Pancreas (tissue), 10 donors: ENCODE results near the gene CBLC. TPM values are rescaled to one million over a fixed set of nuclear protein-coding genes. Genes with fewer than 3 reads are reported as not detected.

Experiments
- ATAC-seq, 4 donors: fragments of 200-7000 bp; cut with Tn5 transposase; one replicate each; pipeline versions ENCODE4 v1.8.0 to v1.9.1; 2020; ENCODE audit warnings: mild to moderate bottlenecking in 4 of 4, moderate library complexity in 4 of 4
- DNase-seq, 6 donors: peaks; one replicate each; pipeline ENCODE4 v3.0.0-alpha.2; 2020
- FAIRE-seq: peaks from 2 replicates; lab custom pipeline; 2012; peaks lifted over from hg19 to GRCh38; lab: Jason Lieb, UNC
- H3K27ac ChIP-seq, 4 donors: fragments of 200-600 bp; sonication (generic); 1 replicate in 3 of 4; 2 replicates in 1 of 4; pipeline versions ENCODE4 v1.5.0 to v1.8.0; 2020
- H3K27me3 ChIP-seq, 4 donors: fragments of 200-600 bp; one replicate each; pipeline ENCODE4 v1.8.0; 2021
- H3K36me3 ChIP-seq, 3 donors: fragments of 200-600 bp; sonication (generic) in 1 of 3; one replicate each; pipeline versions ENCODE4 v1.5.0 to v1.8.0; 2020 to 2021
- H3K4me1 ChIP-seq, 3 donors: fragments of 200-600 bp; one replicate each; pipeline ENCODE4 v1.8.0; 2021
- H3K4me3 ChIP-seq, 4 donors: fragments of 200-600 bp; sonication (generic) in 2 of 4; one replicate each; pipeline versions ENCODE4 v1.5.0 to v1.8.0; 2020 to 2021
- H3K9me3 ChIP-seq, 4 donors: fragments of 200-600 bp; one replicate each; pipeline ENCODE4 v1.8.0; 2021
- CTCF ChIP-seq, 4 donors: fragments of 200-600 bp; sonication (generic) in 3 of 4; IDR thresholded peaks; one replicate each; pipeline versions ENCODE4 v1.5.0 to v1.8.0; 2021; ENCODE audit warnings: antibody characterized with exemption in 4 of 4
- WGBS, 2 donors: extraction: QIAGEN DNeasy Blood & Tissue Kit; methylation state at CpG; one replicate each; pipeline ENCODE4 v1.1.7; 2013; 5-methylcytosine and 5-hydroxymethylcytosine counted together
- intact Hi-C, 3 donors: fragments of 100-400 bp; cut with DNase I; formaldehyde crosslinking; loops; one replicate each; pipeline versions ENCODE4 v1.11.1 to v1.14.2; 2022
- polyA plus RNA-seq, 2 donors: library from polyadenylated mRNA; stranded (reverse); fragments of 200-250 nt; gene quantifications; one replicate each; pipeline ENCODE4 v1.2.3, GENCODE V29; 2013
- total RNA-seq, 6 donors: library from RNA; stranded (reverse); fragmentation: NEBNext Ultra II Directional in 4 of 6; extraction: Animal tissue kit (Norgen Biotek cat#: 25700) in 4 of 6; gene quantifications; one replicate each; pipeline versions ENCODE4 v1.2.1 to v1.2.4, GENCODE V29; 2021 to 2023
- donor health status: healthy with polysubstance abuse.
- donor health status: DM: no; HTN: no; CAD: no; lungs with moderate emphysema.
- donor health status: DM: no; HTN: no; CAD: no.
- donor health status: control.
- donor health status: control.
- donor health status: Bipolar disorder and iron deficiency.
- donor health status: DM: yes; HTN: yes; CAD: no.
- donor health status: DM: no; HTN: no; CAD: no.
- donor health status: DM: no; HTN: no; CAD: no.
- donor health status: DM: yes; HTN: yes; CAD: no.

Gene CBLC
- total and polyA plus RNA-seq, 8 donors = 10.1 to 29.7 (median 13.9) TPM

- Histone ChIP-seq H3K27me3 (no peaks in the 10 kb centered on the region), H3K9me3 (no peaks in the 10 kb centered on the region), H3K4me1 (peaks cover 4 to 49% (median 31%) of the 10 kb centered on the region in 3 donors), H3K36me3 (no peaks in the 10 kb centered on the region), H3K4me3 (peak overlapping the region in 1 of 4 donors; percentile 22), H3K27ac (peak overlapping the region; percentile 59 to 87 (median 70))
- DNase-seq (peak in 3 of 6 donors; percentile 60 to 62 (median 61)), ATAC-seq (no peak), FAIRE-seq (no peak)
- WGBS, 2 donors = 53 to 55% methylated on average over 13 of the region's 13 CpGs
- intact Hi-C loops = no loop called here
- TF ChIP-seq CTCF (IDR thresholded peaks at IDR 0.05) = no peak
Observed at GRCh38 chr19:44737238-44738071, 40.2 kb upstream of the CBLC start.

GRCh38 chr19:44738136-44738535, 39.6 kb upstream of the CBLC start:
- H3K27me3 ChIP-seq = no peaks in the 10 kb centered on the region
- FAIRE-seq (no peak), DNase-seq (no peak), ATAC-seq (no peak)
- H3K36me3 ChIP-seq = no peaks in the 10 kb centered on the region
- H3K4me3 ChIP-seq = peak overlapping the region in 1 of 4 donors; percentile 22
- no peaks in the 10 kb centered on the region for H3K9me3 ChIP-seq
- no peak for TF ChIP-seq CTCF (IDR thresholded peaks at IDR 0.05)
- 80 to 87% methylated on average over 2 of the region's 2 CpGs for WGBS, 2 donors
- intact Hi-C loops = no loop called here
- peak overlapping the region; percentile 59 to 87 (median 70) for H3K27ac ChIP-seq
- H3K4me1 ChIP-seq = peaks cover 11 to 56% (median 37%) of the 10 kb centered on the region in 3 donors

GRCh38 chr19:44738603-44739558, 38.8 kb upstream of the CBLC start:
- FAIRE-seq = no peak
- Histone ChIP-seq H3K27ac (peak overlapping the region in 3 of 4 donors; percentile 65 to 87 (median 74)), H3K9me3 (no peaks in the 10 kb centered on the region), H3K4me3 (peak overlapping the region in 1 of 4 donors; percentile 9), H3K27me3 (no peaks in the 10 kb centered on the region), H3K36me3 (no peaks in the 10 kb centered on the region), H3K4me1 (peaks cover 19 to 64% (median 45%) of the 10 kb centered on the region in 3 donors)
- TF ChIP-seq CTCF (IDR thresholded peaks at IDR 0.05) = no peak
- ATAC-seq = peak in 2 of 4 donors; percentile 20 to 35
- DNase-seq = peak in 5 of 6 donors; percentile 48 to 80 (median 65)
- 45 to 46% methylated on average over 11 of the region's 11 CpGs for WGBS, 2 donors
- intact Hi-C loops = no loop called here

- no peak for FAIRE-seq
- DNase-seq = peak in 2 of 6 donors; percentile 13 to 38
- 34 to 37% methylated on average over 3 of the region's 3 CpGs for WGBS, 2 donors
- Histone ChIP-seq H3K27ac (peak overlapping the region; percentile 5 to 89 (median 67)), H3K4me3 (no peak overlapping the region), H3K27me3 (no peaks in the 10 kb centered on the region), H3K36me3 (no peaks in the 10 kb centered on the region), H3K9me3 (no peaks in the 10 kb centered on the region), H3K4me1 (peaks cover 22 to 77% (median 47%) of the 10 kb centered on the region in 3 donors)
- no peak for ATAC-seq
- TF ChIP-seq CTCF (IDR thresholded peaks at IDR 0.05) = no peak
- intact Hi-C loops = no loop called here
Observed at GRCh38 chr19:44740351-44740824, 37.3 kb upstream of the CBLC start.
